Keratinocyte (primary cell): ENCODE results near the gene NEDD8. TPM values are rescaled to one million over a fixed set of nuclear protein-coding genes. Genes with fewer than 3 reads are reported as not detected.

Experiments used
- DNase-seq: peaks from one replicate; pipeline ENCODE4 v3.0.0-alpha.2; 2011; ENCODE audit warnings: low read depth, missing footprints, low spot score
- FAIRE-seq: peaks from 2 replicates; lab custom pipeline; 2011; peaks lifted over from hg19 to GRCh38; lab: Jason Lieb, UNC
- H2AFZ ChIP-seq: 2 replicates; pipeline ENCODE4 v1.6.0; 2012; ENCODE audit warnings: low read length, control low read depth, inconsistent platforms; ENCODE audit not compliant: control insufficient read depth
- H3K27ac ChIP-seq: 2 replicates; pipeline ENCODE4 v1.5.1; 2011; ENCODE audit warnings: low read length; ENCODE audit not compliant: control insufficient read depth, insufficient read depth
- H3K27me3 ChIP-seq: 3 replicates; pipeline ENCODE4 v1.6.0; 2011; ENCODE audit warnings: low read length; ENCODE audit not compliant: control insufficient read depth, insufficient read depth; ENCODE audit errors: extremely low read depth
- H3K36me3 ChIP-seq, 2 experiments: 2 replicates in 1 of 2; 3 replicates in 1 of 2; pipeline ENCODE4 v1.5.1; 2011; ENCODE audit warnings: low read length in 2 of 2, mild to moderate bottlenecking in 1 of 2; ENCODE audit not compliant: control insufficient read depth in 2 of 2, insufficient read depth in 2 of 2; ENCODE audit errors: extremely low read depth in 1 of 2
- H3K4me1 ChIP-seq: 3 replicates; pipeline ENCODE4 v1.5.1; 2011; ENCODE audit warnings: low read length; ENCODE audit not compliant: control insufficient read depth, insufficient read depth; ENCODE audit errors: extremely low read depth
- H3K4me2 ChIP-seq: 3 replicates; pipeline ENCODE4 v1.6.0; 2011; ENCODE audit warnings: low read depth, low read length; ENCODE audit not compliant: control insufficient read depth, insufficient read depth; ENCODE audit errors: extremely low read depth
- H3K4me3 ChIP-seq, 3 experiments: fragments of 200-600 bp in 1 of 3; sonication (generic) in 1 of 3; 2 replicates in 2 of 3; 3 replicates in 1 of 3; pipeline ENCODE4 v1.5.1; 2011 to 2016; ENCODE audit warnings: low read length in 3 of 3, mild to moderate bottlenecking in 3 of 3, control low read depth in 2 of 3, inconsistent platforms in 1 of 3, low read depth in 1 of 3, mixed read lengths in 1 of 3, mixed run types in 1 of 3, moderate library complexity in 1 of 3; ENCODE audit not compliant: control insufficient read depth in 2 of 3, insufficient read depth in 2 of 3; ENCODE audit errors: extremely low read depth in 1 of 3
- H3K79me2 ChIP-seq: 2 replicates; pipeline ENCODE4 v1.6.0; 2012; ENCODE audit warnings: low read length; ENCODE audit not compliant: control insufficient read depth, insufficient read depth
- H3K9ac ChIP-seq: 3 replicates; pipeline ENCODE4 v1.6.0; 2011; ENCODE audit warnings: low read length; ENCODE audit not compliant: control insufficient read depth, insufficient read depth; ENCODE audit errors: extremely low read depth
- H3K9me1 ChIP-seq: 3 replicates; pipeline ENCODE4 v1.6.0; 2011; ENCODE audit warnings: low read length; ENCODE audit not compliant: control insufficient read depth, insufficient read depth; ENCODE audit errors: extremely low read depth
- H3K9me3 ChIP-seq: 2 replicates; pipeline ENCODE4 v1.5.1; 2012; ENCODE audit warnings: low read depth, low read length; ENCODE audit not compliant: control insufficient read depth
- H4K20me1 ChIP-seq: 3 replicates; pipeline ENCODE4 v1.6.0; 2011; ENCODE audit warnings: low read length; ENCODE audit not compliant: control insufficient read depth, insufficient read depth; ENCODE audit errors: extremely low read depth
- EZH2 ChIP-seq: IDR thresholded peaks from one replicate; pipeline ENCODE4 v1.6.1; 2012; ENCODE audit warnings: inconsistent platforms, mild to moderate bottlenecking, low read length, moderate library complexity
- dilution Hi-C: fragments of 300-500 bp; cut with MboI; formaldehyde crosslinking; loops from one replicate; pipeline ENCODE4 v1.7.0; 2020; ENCODE audit warnings: low sequenced_read_pairs; ENCODE audit not compliant: extremely low pct_ligation_motif_present
- polyA plus RNA-seq, 5 experiments: library from polyadenylated mRNA; depleted of rRNA in 3 of 5; stranded (reverse) in 3 of 5; stranded (forward) in 1 of 5; unstranded in 1 of 5; fragments of >200 nt; gene quantifications; 1 replicate in 1 of 5; 2 replicates in 3 of 5; 3 replicates in 1 of 5; pipeline versions ENCODE4 v1.2.1 to v1.2.3, GENCODE V29; 2011 to 2012; ENCODE audit warnings: missing spikeins in 2 of 5, low read depth in 1 of 5, low replicate concordance in 1 of 5
- TF ChIP-seq, protein P1 (sequence below), 3 experiments: IDR thresholded peaks in 1 of 3; conservative IDR thresholded peaks in 1 of 3; optimal IDR thresholded peaks in 1 of 3; 2 replicates in 2 of 3; 3 replicates in 1 of 3; pipeline versions ENCODE3 to v1.5.1; 2011; ENCODE audit warnings: low read length in 3 of 3, mild to moderate bottlenecking in 3 of 3, moderate library complexity in 2 of 3, control low read depth in 1 of 3, inconsistent platforms in 1 of 3; ENCODE audit not compliant: insufficient read depth in 2 of 3; ENCODE audit errors: extremely low read depth in 1 of 3

NEDD8 gene
- polyA plus RNA-seq, 1 donor (not counting 4 experiments of a cell fraction or from before 2014, with no cell fraction given): 509 TPM

DNA sequence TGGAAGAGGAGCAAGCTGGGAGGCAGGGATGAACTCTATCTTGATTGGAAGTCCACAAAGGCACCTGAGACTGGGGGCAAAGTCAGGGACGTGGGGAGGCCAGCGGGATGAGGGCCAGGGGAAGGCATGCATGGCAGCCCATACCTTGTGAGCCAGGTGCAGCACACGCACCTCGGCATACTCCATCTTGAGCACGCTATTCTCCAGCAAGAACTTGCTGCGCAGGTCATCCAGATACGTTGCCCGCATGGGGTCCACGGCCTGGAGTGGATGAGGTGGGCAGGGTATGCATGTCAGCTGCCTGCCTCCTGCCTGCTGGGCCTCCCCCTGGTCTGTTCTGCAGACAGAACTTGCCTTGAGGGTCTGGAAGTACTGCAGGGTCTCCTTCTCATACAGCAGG is 35.3 kb upstream of the NEDD8 start:
- no peaks in the 10 kb centered on the region for H3K9me3 ChIP-seq
- H4K20me1 ChIP-seq: no peaks in the 10 kb centered on the region
- FAIRE-seq (no peak), DNase-seq (no peak)
- no peak overlapping the region for H2AFZ ChIP-seq
- peaks cover 3% of the 10 kb centered on the region for H3K79me2 ChIP-seq
- peaks cover 15 to 27% of the 10 kb centered on the region in 2 experiments for H3K36me3 ChIP-seq
- no peak overlapping the region for H3K4me3 ChIP-seq
- dilution Hi-C loops: no loop called here
- H3K4me1 ChIP-seq: peaks cover 37% of the 10 kb centered on the region
- no peak overlapping the region for H3K9ac ChIP-seq
- no peaks in the 10 kb centered on the region for H3K9me1 ChIP-seq
- no peaks in the 10 kb centered on the region for H3K27me3 ChIP-seq
- no peak overlapping the region for H3K4me2 ChIP-seq
- TF ChIP-seq EZH2: no peak
- TF ChIP-seq, protein P1, sequence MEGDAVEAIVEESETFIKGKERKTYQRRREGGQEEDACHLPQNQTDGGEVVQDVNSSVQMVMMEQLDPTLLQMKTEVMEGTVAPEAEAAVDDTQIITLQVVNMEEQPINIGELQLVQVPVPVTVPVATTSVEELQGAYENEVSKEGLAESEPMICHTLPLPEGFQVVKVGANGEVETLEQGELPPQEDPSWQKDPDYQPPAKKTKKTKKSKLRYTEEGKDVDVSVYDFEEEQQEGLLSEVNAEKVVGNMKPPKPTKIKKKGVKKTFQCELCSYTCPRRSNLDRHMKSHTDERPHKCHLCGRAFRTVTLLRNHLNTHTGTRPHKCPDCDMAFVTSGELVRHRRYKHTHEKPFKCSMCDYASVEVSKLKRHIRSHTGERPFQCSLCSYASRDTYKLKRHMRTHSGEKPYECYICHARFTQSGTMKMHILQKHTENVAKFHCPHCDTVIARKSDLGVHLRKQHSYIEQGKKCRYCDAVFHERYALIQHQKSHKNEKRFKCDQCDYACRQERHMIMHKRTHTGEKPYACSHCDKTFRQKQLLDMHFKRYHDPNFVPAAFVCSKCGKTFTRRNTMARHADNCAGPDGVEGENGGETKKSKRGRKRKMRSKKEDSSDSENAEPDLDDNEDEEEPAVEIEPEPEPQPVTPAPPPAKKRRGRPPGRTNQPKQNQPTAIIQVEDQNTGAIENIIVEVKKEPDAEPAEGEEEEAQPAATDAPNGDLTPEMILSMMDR (optimal IDR thresholded peaks at IDR 0.05 in 1 of 3, IDR thresholded peaks at IDR 0.05 in 1 of 3, conservative IDR thresholded peaks at IDR 0.05 in 1 of 3; ENCODE audit: extremely low read depth in 1 of 3, insufficient read depth in 2 of 3, low read length in 3 of 3): no peak
- no peak overlapping the region for H3K27ac ChIP-seq

DNA sequence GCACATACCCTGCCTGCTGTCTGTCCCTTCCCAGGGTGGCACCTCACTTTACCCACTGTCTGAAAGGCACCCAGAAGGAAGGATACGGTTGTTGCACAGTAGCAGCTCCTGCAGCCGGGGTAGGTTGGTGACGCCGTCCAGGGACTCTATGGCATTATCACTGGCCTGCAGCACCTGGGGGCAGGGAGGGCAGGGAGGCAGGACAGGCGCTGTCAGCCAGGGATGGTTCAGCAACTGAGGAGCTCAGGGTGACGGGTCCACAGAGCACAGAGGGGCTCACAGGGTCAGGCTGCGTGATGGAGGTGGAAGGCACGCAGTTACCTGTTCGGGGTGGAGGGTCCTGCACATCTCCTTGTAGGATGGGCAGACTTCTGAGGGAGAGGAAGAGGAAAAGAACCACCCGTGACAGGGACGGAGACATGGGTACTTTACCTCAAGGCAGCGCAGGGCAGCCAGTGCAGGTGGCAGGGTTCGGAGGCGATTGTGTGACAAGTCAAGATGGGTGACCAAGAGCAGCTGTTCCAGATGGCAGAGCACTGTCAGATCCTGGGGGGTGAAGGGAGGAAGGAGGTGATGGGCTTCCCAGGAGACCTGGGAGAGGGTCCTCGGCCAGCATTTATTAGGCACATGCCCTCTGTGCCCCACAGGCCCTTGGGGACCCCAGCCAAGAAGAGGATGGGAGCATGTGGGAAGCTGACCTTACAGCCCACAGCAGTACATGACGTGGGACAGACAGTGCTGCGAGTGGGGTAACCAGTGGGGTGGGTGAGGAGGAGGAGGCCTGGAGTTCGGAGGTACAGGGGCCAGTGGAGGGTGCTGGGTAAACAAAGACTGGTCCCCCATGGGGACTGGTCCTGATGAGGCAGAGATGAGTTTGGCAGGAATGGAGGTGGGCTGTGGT is 34.4 kb upstream of the NEDD8 start:
- FAIRE-seq: no peak
- no peak overlapping the region for H3K4me3 ChIP-seq
- H3K9ac ChIP-seq: no peak overlapping the region
- H3K4me2 ChIP-seq: no peak overlapping the region
- H3K36me3 ChIP-seq: peaks cover 15 to 28% of the 10 kb centered on the region in 2 experiments
- no peaks in the 10 kb centered on the region for H4K20me1 ChIP-seq
- dilution Hi-C loops: no loop called here
- no peak overlapping the region for H3K27ac ChIP-seq
- H3K27me3 ChIP-seq: no peaks in the 10 kb centered on the region
- H3K79me2 ChIP-seq: peaks cover 3% of the 10 kb centered on the region
- no peak for DNase-seq
- H3K9me3 ChIP-seq: no peaks in the 10 kb centered on the region
- H3K9me1 ChIP-seq: no peaks in the 10 kb centered on the region
- TF ChIP-seq, protein P1 (optimal IDR thresholded peaks at IDR 0.05 in 1 of 3, IDR thresholded peaks at IDR 0.05 in 1 of 3, conservative IDR thresholded peaks at IDR 0.05 in 1 of 3; ENCODE audit: extremely low read depth in 1 of 3, insufficient read depth in 2 of 3, low read length in 3 of 3): no peak
- TF ChIP-seq EZH2: no peak
- H3K4me1 ChIP-seq: peaks cover 28% of the 10 kb centered on the region
- no peak overlapping the region for H2AFZ ChIP-seq
